SK-N-SH (cell line): Measurements from ENCODE around the gene SNAP23. TPM values are rescaled to one million over a fixed set of nuclear protein-coding genes. Genes with fewer than 3 reads are reported as not detected.

Source experiments
- CTCF ChIA-PET: fragments of 300-600, 350-600 bp; formaldehyde crosslinking; extraction: SDS; loops from one replicate; lab custom pipeline; 2021; lab: Yijun Ruan, JAX
- POLR2A ChIA-PET: fragments of 350-600 bp; sonication (Branson Sonifier 250); formaldehyde crosslinking; extraction: SDS; loops from one replicate; lab custom pipeline; 2020; ENCODE audit warnings: antibody characterized with exemption, inconsistent platforms; lab: Yijun Ruan, JAX
- DNase-seq: peaks from one replicate; pipeline ENCODE4 v3.0.0; 2012
- H2AFZ ChIP-seq: fragments of 200-600 bp; sonication (generic); 2 replicates; pipeline ENCODE4 v1.8.1; 2016; ENCODE audit warnings: antibody characterized with exemption, mild to moderate bottlenecking, low read depth
- H3F3A ChIP-seq: fragments of 200-600 bp; sonication (generic); replicated peaks from 2 replicates; pipeline ENCODE3; 2016; ENCODE audit warnings: antibody characterized with exemption, mild to moderate bottlenecking; ENCODE audit not compliant: insufficient read depth
- H3K27ac ChIP-seq, 2 experiments: fragments of 200-500 bp in 1 of 2; fragments of 200-600 bp in 1 of 2; sonication (Bioruptor generic) in 1 of 2; sonication (generic), shearing (Covaris generic) in 1 of 2; 2 replicates each; pipeline versions ENCODE4 v1.5.1 to v1.6.1; 2014 to 2016; ENCODE audit warnings: low read depth in 2 of 2, inconsistent platforms in 1 of 2, low read length in 1 of 2, mild to moderate bottlenecking in 1 of 2, mixed read lengths in 1 of 2
- H3K27me3 ChIP-seq: fragments of 200-600 bp; sonication (generic), shearing (Covaris generic); 2 replicates; pipeline ENCODE4 v1.6.1; 2016; ENCODE audit warnings: mixed run types; ENCODE audit not compliant: insufficient read depth
- H3K36me3 ChIP-seq, 2 experiments: fragments of 200-500 bp in 1 of 2; fragments of 200-600 bp in 1 of 2; sonication (Bioruptor generic) in 1 of 2; sonication (generic) in 1 of 2; replicated peaks in 1 of 2; 2 replicates each; pipeline versions ENCODE3 to v1.5.1; 2014 to 2016; ENCODE audit warnings: low read length in 1 of 2, mild to moderate bottlenecking in 1 of 2; ENCODE audit not compliant: insufficient read depth in 2 of 2, control insufficient read depth in 1 of 2
- H3K4me1 ChIP-seq, 2 experiments: fragments of 200-500 bp in 1 of 2; fragments of 200-600 bp in 1 of 2; sonication (Bioruptor generic) in 1 of 2; sonication (generic), shearing (Covaris generic) in 1 of 2; 2 replicates each; pipeline versions ENCODE4 v1.5.1 to v1.6.1; 2014 to 2016; ENCODE audit warnings: low read depth in 1 of 2, low read length in 1 of 2, mixed run types in 1 of 2; ENCODE audit not compliant: insufficient read depth in 2 of 2, control insufficient read depth in 1 of 2
- H3K4me2 ChIP-seq: fragments of 200-600 bp; sonication (generic), shearing (Covaris generic); 2 replicates; pipeline ENCODE4 v1.6.1; 2017; ENCODE audit warnings: mixed run types
- H3K4me3 ChIP-seq, 2 experiments: fragments of 200-500 bp in 1 of 2; fragments of 200-600 bp in 1 of 2; sonication (Bioruptor generic) in 1 of 2; sonication (generic), shearing (Covaris generic) in 1 of 2; 2 replicates each; pipeline versions ENCODE4 v1.5.1 to v1.8.1; 2014 to 2016; ENCODE audit warnings: low read depth in 2 of 2, inconsistent platforms in 1 of 2, low read length in 1 of 2, mild to moderate bottlenecking in 1 of 2, mixed read lengths in 1 of 2, moderate library complexity in 1 of 2
- H3K79me2 ChIP-seq: fragments of 200-600 bp; sonication (generic); 2 replicates; pipeline ENCODE4 v1.8.1; 2017; ENCODE audit warnings: mild to moderate bottlenecking; ENCODE audit not compliant: insufficient read depth
- H3K9ac ChIP-seq: fragments of 200-600 bp; sonication (generic); 2 replicates; pipeline ENCODE4 v1.6.1; 2017; ENCODE audit warnings: mixed run types
- H3K9me2 ChIP-seq: fragments of 200-600 bp; sonication (generic); 2 replicates; pipeline ENCODE4 v1.6.1; 2017; ENCODE audit warnings: mixed run types
- H3K9me3 ChIP-seq: fragments of 200-600 bp; sonication (generic); 2 replicates; pipeline ENCODE4 v1.6.1; 2017; ENCODE audit warnings: mixed run types, mild to moderate bottlenecking, moderate library complexity
- H4K20me1 ChIP-seq: fragments of 200-600 bp; sonication (generic); 2 replicates; pipeline ENCODE4 v1.6.1; 2017; ENCODE audit warnings: mild to moderate bottlenecking, mixed run types; ENCODE audit not compliant: insufficient read depth
- ELF1 ChIP-seq: IDR thresholded peaks from 2 replicates; pipeline ENCODE4 v1.4.0; 2012
- JUND ChIP-seq: IDR thresholded peaks from 2 replicates; pipeline ENCODE4 v1.4.0; 2012
- MAX ChIP-seq: IDR thresholded peaks from 2 replicates; pipeline ENCODE4 v1.4.0; 2012; ENCODE audit warnings: low read depth
- MEF2A ChIP-seq: IDR thresholded peaks from 2 replicates; pipeline ENCODE4 v1.4.0; 2012; ENCODE audit warnings: low read depth, borderline replicate concordance
- NRF1 ChIP-seq: IDR thresholded peaks from 2 replicates; pipeline ENCODE4 v1.6.1; 2012; ENCODE audit warnings: low read depth, mild to moderate bottlenecking, low read length
- POLR2AphosphoS5 ChIP-seq: IDR thresholded peaks from 2 replicates; pipeline ENCODE4 v1.6.1; 2012; ENCODE audit warnings: low read depth, low read length
- RAD21 ChIP-seq: IDR thresholded peaks from 2 replicates; pipeline ENCODE4 v1.6.1; 2012; ENCODE audit warnings: mild to moderate bottlenecking, low read length
- RCOR1 ChIP-seq: fragments of 150-350 bp; IDR thresholded peaks from 2 replicates; pipeline ENCODE4 v1.6.1; 2017; ENCODE audit warnings: antibody characterized with exemption, low read length
- REST ChIP-seq: IDR thresholded peaks from 2 replicates; pipeline ENCODE4 v1.6.1; 2012; ENCODE audit warnings: mild to moderate bottlenecking, low read depth, low read length, moderate library complexity
- SMC3 ChIP-seq: IDR thresholded peaks from 2 replicates; pipeline ENCODE4 v1.6.1; 2012; ENCODE audit warnings: low read depth, low read length, improper control_type of control experiment
- TCF12 ChIP-seq: IDR thresholded peaks from 2 replicates; pipeline ENCODE4 v1.4.0; 2012
- TEAD4 ChIP-seq: IDR thresholded peaks from 2 replicates; pipeline ENCODE4 v1.4.0; 2012; ENCODE audit warnings: mild to moderate bottlenecking, borderline replicate concordance; ENCODE audit not compliant: insufficient read depth
- USF1 ChIP-seq: IDR thresholded peaks from 2 replicates; pipeline ENCODE4 v1.4.0; 2012; ENCODE audit warnings: low read depth, borderline replicate concordance
- USF2 ChIP-seq: fragments of 150-350 bp; IDR thresholded peaks from 2 replicates; pipeline ENCODE4 v1.6.1; 2017; ENCODE audit warnings: antibody characterized with exemption, low read length, low read depth, borderline replicate concordance
- YY1 ChIP-seq: IDR thresholded peaks from 2 replicates; pipeline ENCODE4 v1.4.0; 2012; ENCODE audit warnings: low read depth, mild to moderate bottlenecking
- WGBS: methylation state at CpG from one replicate; pipeline ENCODE4 v1.1.6; 2017; ENCODE audit warnings: low lambda C conversion rate; 5-methylcytosine and 5-hydroxymethylcytosine counted together
- polyA plus RNA-seq, 3 experiments: library from polyadenylated mRNA; depleted of rRNA; stranded (reverse); fragments of >200 nt; gene quantifications; 2 replicates each; pipeline ENCODE4 v1.2.3, GENCODE V29; 2012

The SNAP23 gene
- polyA plus RNA-seq, 1 of the 3 experiments (the other 2 are of a cell fraction): 39.2 TPM

- H4K20me1 ChIP-seq: no peaks in the 10 kb centered on the region
- H3K4me1 ChIP-seq: peaks cover 8 to 14% of the 10 kb centered on the region in 2 experiments; a peak in 3 of 4 replicates
- no peaks in the 10 kb centered on the region for H3K27me3 ChIP-seq
- DNase-seq: no peak
- CTCF ChIA-PET: interaction anchor here (1.5 to 1.8 kb wide), 3 partner anchors 11 to 76 kb away, joined by 4 to 11 read pairs (median 6); no protein-coding TSS in a partner anchor
- no peak overlapping the region for H2AFZ ChIP-seq
- POLR2A ChIA-PET: no interaction called here
- no peak overlapping the region for H3K27ac ChIP-seq
- peaks cover 28% of the 10 kb centered on the region for H3K79me2 ChIP-seq
- H3F3A ChIP-seq: peaks cover 15% of the 10 kb centered on the region
- peaks cover 0 to 3% of the 10 kb centered on the region in 2 experiments for H3K36me3 ChIP-seq
- H3K9me3 ChIP-seq: no peaks in the 10 kb centered on the region
- H3K4me3 ChIP-seq: no peak overlapping the region
- 93% methylated on average over 3 of the region's 3 CpGs for WGBS
- H3K9me2 ChIP-seq: no peaks in the 10 kb centered on the region
- H3K4me2 ChIP-seq: no peak overlapping the region
- TF ChIP-seq MAX (no peak), REST (no peak), SMC3 (no peak), TCF12 (no peak), USF1 (no peak), POLR2AphosphoS5 (no peak), NRF1 (no peak), RAD21 (no peak), USF2 (no peak)
- TF ChIP-seq, all 33 proteins: peak for 0
- H3K9ac ChIP-seq: no peak overlapping the region
Measured at GRCh38 chr15:42461261-42461660, 34.2 kb upstream of the SNAP23 start.

- CTCF ChIA-PET: interaction anchor here (1.2 kb wide), 1 partner anchor 9 kb away, joined by 4 read pairs; no protein-coding TSS in a partner anchor
- H3K27me3 ChIP-seq: no peaks in the 10 kb centered on the region
- no peak overlapping the region for H3K9ac ChIP-seq
- H3K9me3 ChIP-seq: no peaks in the 10 kb centered on the region
- no peak for DNase-seq
- WGBS: 94% methylated on average over 8 of the region's 8 CpGs
- no peak overlapping the region for H3K27ac ChIP-seq
- H4K20me1 ChIP-seq: no peaks in the 10 kb centered on the region
- no peak overlapping the region for H3K4me2 ChIP-seq
- no peak overlapping the region for H2AFZ ChIP-seq
- peaks cover 13% of the 10 kb centered on the region for H3K79me2 ChIP-seq
- no peaks in the 10 kb centered on the region for H3K9me2 ChIP-seq
- no peaks in the 10 kb centered on the region for H3K4me1 ChIP-seq
- H3F3A ChIP-seq: peaks cover 3% of the 10 kb centered on the region
- no peak overlapping the region for H3K4me3 ChIP-seq
- POLR2A ChIA-PET: no interaction called here
- peaks cover 3 to 12% of the 10 kb centered on the region in 2 experiments for H3K36me3 ChIP-seq
- TF ChIP-seq RCOR1: no peak
- TF ChIP-seq ELF1: no peak
- no peak for TF ChIP-seq YY1
- no peak for TF ChIP-seq TEAD4
- TF ChIP-seq MEF2A: no peak
- no peak for TF ChIP-seq JUND
Measured at GRCh38 chr15:42465520-42466259, 29.7 kb upstream of the SNAP23 start.
